GM19468 (cell line): ENCODE data around the gene PIGW.

Experiments
- ATAC-seq: cut with Tn5 transposase; IDR thresholded peaks from one replicate; pipeline ENCODE4 v1.9.1; 2021; ENCODE audit warnings: mild to moderate bottlenecking, moderate library complexity, moderate number of reproducible peaks; ENCODE audit not compliant: unreplicated experiment; ENCODE audit errors: extremely low read depth

Gene PIGW

GRCh38 chr17:36534840-36535668, at the start of gene PIGW, which contains the start of gene MYO19:
Gene PIGW (plus strand): TSS chr17:36534987. CDS start chr17:36537102, 2,115 bp downstream.
Gene MYO19 (minus strand): TSS chr17:36534868. CDS start chr17:36532538, 2,330 bp downstream.
- ATAC-seq = peak; percentile 40

- ATAC-seq = no peak
Observed at GRCh38 chr17:36485027-36485426, 49.8 kb upstream of the PIGW start.

GRCh38 chr17:36485805-36486203, 49.0 kb upstream of the PIGW start:
- no peak for ATAC-seq

- peak; percentile 80 for ATAC-seq
Observed at GRCh38 chr17:36486204-36487194, 48.3 kb upstream of the PIGW start, which contains the start of gene ZNHIT3. Gene ZNHIT3 (plus strand): TSS chr17:36486681. CDS start chr17:36486700, 19 bp downstream.

- ATAC-seq = no peak
Observed at GRCh38 chr17:36493956-36494355, 40.8 kb upstream of the PIGW start.

GRCh38 chr17:36494674-36495073, 40.1 kb upstream of the PIGW start:
- no peak for ATAC-seq

GRCh38 chr17:36495076-36495578, 39.7 kb upstream of the PIGW start:
- no peak for ATAC-seq

- no peak for ATAC-seq
Observed at GRCh38 chr17:36496018-36496789, 38.6 kb upstream of the PIGW start.

- no peak for ATAC-seq
Observed at GRCh38 chr17:36498155-36498554, 36.6 kb upstream of the PIGW start.

GRCh38 chr17:36498560-36499300, 36.1 kb upstream of the PIGW start:
- no peak for ATAC-seq

- ATAC-seq = no peak
Observed at GRCh38 chr17:36500745-36501225, 34.0 kb upstream of the PIGW start.

- ATAC-seq = no peak
Observed at GRCh38 chr17:36501351-36501750, 33.4 kb upstream of the PIGW start.

GRCh38 chr17:36501963-36502362, 32.8 kb upstream of the PIGW start:
- no peak for ATAC-seq

- ATAC-seq = no peak
Observed at GRCh38 chr17:36503456-36504155, 31.2 kb upstream of the PIGW start.

- ATAC-seq = no peak
Observed at GRCh38 chr17:36504156-36504545, 30.6 kb upstream of the PIGW start.

GRCh38 chr17:36505171-36505570, 29.6 kb upstream of the PIGW start:
- no peak for ATAC-seq

GRCh38 chr17:36506249-36506826, 28.4 kb upstream of the PIGW start:
- ATAC-seq = no peak

- ATAC-seq = no peak
Observed at GRCh38 chr17:36506831-36507230, 28.0 kb upstream of the PIGW start.
